Thyroid gland (tissue), 4 donors: ENCODE measurements around the gene MESD. TPM values are rescaled to one million over a fixed set of nuclear protein-coding genes. Genes with fewer than 3 reads are reported as not detected.
"Not testable (repeated sequence)": the region's sequence is repeated elsewhere in the genome, so short reads cannot be mapped to it uniquely, and the experiment has no call there.

ENCODE experiments used
- DNase-seq, 2 donors: peaks; one replicate each; pipeline ENCODE4 v3.0.0-alpha.2; 2019
- H3K27ac ChIP-seq, 3 donors: fragments of 200-600 bp; sonication (generic); 1 replicate in 2 of 3; 2 replicates in 1 of 3; pipeline ENCODE4 v1.5.1; 2016 to 2019; ENCODE audit warnings: mild to moderate bottlenecking in 1 of 3, moderate library complexity in 1 of 3
- H3K27me3 ChIP-seq: fragments of 200-600 bp; sonication (generic); one replicate; pipeline ENCODE4 v1.5.1; 2019
- H3K36me3 ChIP-seq, 2 donors: fragments of 200-600 bp; sonication (generic); one replicate each; pipeline ENCODE4 v1.5.1; 2016 to 2019
- H3K4me1 ChIP-seq, 2 donors: fragments of 200-600 bp; sonication (generic); one replicate each; pipeline ENCODE4 v1.5.1; 2017 to 2019
- H3K4me3 ChIP-seq, 3 donors: fragments of 200-600 bp; sonication (generic); replicated peaks in 1 of 3; 1 replicate in 2 of 3; 2 replicates in 1 of 3; pipeline ENCODE4 v1.5.1; 2016; ENCODE audit warnings: mild to moderate bottlenecking in 1 of 3
- H3K9me3 ChIP-seq: fragments of 200-600 bp; sonication (generic); one replicate; pipeline ENCODE4 v1.5.1; 2017
- POLR2A ChIP-seq, 2 donors: fragments of 450-650 bp; IDR thresholded peaks; one replicate each; pipeline ENCODE4 v1.6.1; 2017; ENCODE audit warnings: antibody characterized with exemption in 2 of 2, mild to moderate bottlenecking in 2 of 2, moderate library complexity in 1 of 2
- WGBS, 2 donors: methylation state at CpG; one replicate each; pipeline ENCODE4 v1.1.5; 2017; 5-methylcytosine and 5-hydroxymethylcytosine counted together
- intact Hi-C: fragments of 100-400 bp; cut with DNase I; formaldehyde crosslinking; loops from one replicate; pipeline ENCODE4 v1.15.1; 2023
- total RNA-seq, 4 donors: library from RNA; depleted of rRNA; stranded (reverse); fragments of >200 nt; gene quantifications; one replicate each; pipeline ENCODE4 v1.2.3, GENCODE V29; 2016
- TF ChIP-seq, protein P1 (sequence below), 6 experiments: fragments of 200-600 bp in 3 of 6; fragments of 450-650 bp in 3 of 6; sonication (generic) in 3 of 6; IDR thresholded peaks; one replicate each; pipeline ENCODE4 v1.5.1; 2016 to 2019; ENCODE audit warnings: antibody characterized with exemption in 6 of 6, mild to moderate bottlenecking in 2 of 6, inconsistent platforms in 1 of 6, moderate library complexity in 1 of 6

Gene MESD
- total RNA-seq, 4 donors from 2014 or later, result 53.7 to 74.6 (median 70.9) TPM

DNA sequence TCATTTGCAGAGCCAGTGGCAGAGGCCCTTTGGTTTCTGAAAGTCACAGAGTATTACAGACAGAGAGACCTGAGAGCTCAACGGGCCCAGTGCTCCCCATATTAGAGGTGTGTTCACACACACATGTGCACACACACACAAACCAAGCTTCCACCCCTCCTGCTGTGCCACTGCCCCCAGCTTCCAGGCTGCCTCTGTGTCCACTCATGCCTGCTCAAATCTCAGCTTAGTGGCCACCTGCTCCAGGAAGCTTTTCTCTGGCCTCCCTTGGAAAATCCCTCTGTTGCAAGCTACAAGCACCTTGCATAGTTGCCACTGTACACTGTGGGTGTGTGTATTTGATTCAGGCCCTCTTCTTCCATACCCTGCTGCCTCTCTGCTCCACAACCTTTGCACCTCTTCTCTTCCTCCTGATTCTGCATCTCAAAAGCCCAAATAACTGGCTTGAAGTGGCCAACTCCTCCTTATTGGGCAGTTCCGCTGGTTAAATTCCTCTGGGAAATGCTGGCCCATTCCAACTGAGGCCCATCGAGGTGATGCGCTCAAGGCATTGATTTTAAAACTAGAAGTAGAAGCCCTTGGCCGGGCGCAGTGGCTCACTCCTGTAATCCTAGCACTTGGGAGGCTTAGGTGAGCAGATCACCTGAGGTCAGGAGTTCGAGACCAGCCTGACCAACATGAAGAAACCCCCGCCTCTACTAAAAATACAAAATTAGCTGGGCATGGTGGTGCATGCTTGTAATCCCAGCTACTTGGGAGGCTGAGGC, 23.0 kb downstream of the MESD start:
- no peak for DNase-seq
- Histone ChIP-seq H3K27ac (peak overlapping the region in 2 of 3 donors; percentile 3 to 20), H3K4me1 (peaks cover 4 to 15% of the 10 kb centered on the region in 2 donors), H3K36me3 (peaks cover 8 to 9% of the 10 kb centered on the region in 2 donors), H3K9me3 (no peaks in the 10 kb centered on the region), H3K27me3 (no peaks in the 10 kb centered on the region), H3K4me3 (no peak overlapping the region)
- TF ChIP-seq, protein P1, sequence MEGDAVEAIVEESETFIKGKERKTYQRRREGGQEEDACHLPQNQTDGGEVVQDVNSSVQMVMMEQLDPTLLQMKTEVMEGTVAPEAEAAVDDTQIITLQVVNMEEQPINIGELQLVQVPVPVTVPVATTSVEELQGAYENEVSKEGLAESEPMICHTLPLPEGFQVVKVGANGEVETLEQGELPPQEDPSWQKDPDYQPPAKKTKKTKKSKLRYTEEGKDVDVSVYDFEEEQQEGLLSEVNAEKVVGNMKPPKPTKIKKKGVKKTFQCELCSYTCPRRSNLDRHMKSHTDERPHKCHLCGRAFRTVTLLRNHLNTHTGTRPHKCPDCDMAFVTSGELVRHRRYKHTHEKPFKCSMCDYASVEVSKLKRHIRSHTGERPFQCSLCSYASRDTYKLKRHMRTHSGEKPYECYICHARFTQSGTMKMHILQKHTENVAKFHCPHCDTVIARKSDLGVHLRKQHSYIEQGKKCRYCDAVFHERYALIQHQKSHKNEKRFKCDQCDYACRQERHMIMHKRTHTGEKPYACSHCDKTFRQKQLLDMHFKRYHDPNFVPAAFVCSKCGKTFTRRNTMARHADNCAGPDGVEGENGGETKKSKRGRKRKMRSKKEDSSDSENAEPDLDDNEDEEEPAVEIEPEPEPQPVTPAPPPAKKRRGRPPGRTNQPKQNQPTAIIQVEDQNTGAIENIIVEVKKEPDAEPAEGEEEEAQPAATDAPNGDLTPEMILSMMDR (IDR thresholded peaks at IDR 0.05), result no peak
- no peak for TF ChIP-seq POLR2A (IDR thresholded peaks at IDR 0.05)
- 91 to 98% methylated on average over 8 of the region's 8 CpGs for WGBS, 2 donors
- intact Hi-C loops, result loop anchor here (5.0 to 10.0 kb wide), 2 partner anchors 402 to 514 kb away; no protein-coding TSS in a partner anchor

DNA sequence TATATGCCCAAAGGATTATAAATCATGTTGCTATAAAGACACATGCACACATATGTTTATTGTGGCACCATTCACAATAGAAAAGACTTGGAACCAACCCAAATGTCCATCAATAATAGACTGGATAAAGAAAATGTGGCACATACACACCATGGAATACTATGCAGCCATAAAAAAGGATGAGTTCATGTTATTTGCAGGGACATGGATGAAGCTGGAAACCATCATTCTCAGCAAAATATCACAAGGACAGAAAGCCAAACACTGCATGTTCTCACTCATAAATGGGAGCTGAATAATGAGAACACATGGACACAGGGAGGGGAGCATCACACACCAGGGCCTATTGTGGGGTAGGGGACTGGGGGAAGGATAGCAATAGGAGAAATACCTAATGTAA, 24.2 kb downstream of the MESD start:
- not testable (repeated sequence) for H3K36me3 ChIP-seq, H3K27me3 ChIP-seq, H3K9me3 ChIP-seq, H3K27ac ChIP-seq, DNase-seq, H3K4me3 ChIP-seq
- H3K4me1 ChIP-seq, result peaks cover 4 to 15% of the 10 kb centered on the region in 2 donors
- intact Hi-C loops, result loop anchor here (5.0 to 10.0 kb wide), 2 partner anchors 401 to 513 kb away; no protein-coding TSS in a partner anchor

DNA sequence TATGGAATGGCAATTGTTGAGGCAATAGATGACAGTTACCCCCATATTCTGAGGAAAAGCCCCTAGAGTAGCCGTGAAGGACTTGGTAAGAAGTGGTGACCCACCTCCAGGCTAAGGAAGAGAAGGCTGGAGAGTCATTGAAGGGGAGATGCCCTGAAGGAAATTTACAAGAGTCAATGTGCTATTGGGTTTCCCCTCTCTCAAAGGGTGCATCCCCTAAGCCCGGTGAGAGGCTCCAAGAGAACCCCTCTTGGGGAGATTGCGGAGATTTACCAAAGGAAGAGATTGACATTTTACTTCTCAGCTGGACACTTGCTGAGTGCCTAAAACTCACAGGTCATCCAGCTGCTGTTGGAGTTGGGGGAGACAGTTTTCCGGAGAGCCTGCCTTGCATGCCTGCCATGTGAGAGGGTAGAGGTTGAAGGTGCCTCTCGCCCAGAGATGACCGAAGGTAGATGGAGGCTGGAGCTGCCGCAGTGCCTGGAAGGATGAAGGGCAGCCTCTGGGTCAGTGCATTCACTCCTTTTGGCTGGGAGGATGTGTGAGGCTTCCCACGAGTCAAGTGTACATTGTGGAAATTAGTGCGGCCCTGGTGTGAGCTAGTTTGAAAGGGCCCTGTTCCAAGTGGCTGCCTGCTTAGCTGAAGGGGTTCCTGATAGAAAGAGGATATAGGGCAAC, 30.7 kb downstream of the MESD start:
- Histone ChIP-seq H3K4me1 (peaks cover 0 to 11% of the 10 kb centered on the region in 2 donors), H3K36me3 (no peaks in the 10 kb centered on the region), H3K27ac (no peak overlapping the region), H3K27me3 (no peaks in the 10 kb centered on the region), H3K4me3 (no peak overlapping the region), H3K9me3 (no peaks in the 10 kb centered on the region)
- TF ChIP-seq, protein P1 (IDR thresholded peaks at IDR 0.05), result no peak
- TF ChIP-seq POLR2A (IDR thresholded peaks at IDR 0.05), result no peak
- intact Hi-C loops, result no loop called here
- WGBS, 2 donors, result 97 to 98% methylated on average over 9 of the region's 9 CpGs
- DNase-seq, result no peak

DNA sequence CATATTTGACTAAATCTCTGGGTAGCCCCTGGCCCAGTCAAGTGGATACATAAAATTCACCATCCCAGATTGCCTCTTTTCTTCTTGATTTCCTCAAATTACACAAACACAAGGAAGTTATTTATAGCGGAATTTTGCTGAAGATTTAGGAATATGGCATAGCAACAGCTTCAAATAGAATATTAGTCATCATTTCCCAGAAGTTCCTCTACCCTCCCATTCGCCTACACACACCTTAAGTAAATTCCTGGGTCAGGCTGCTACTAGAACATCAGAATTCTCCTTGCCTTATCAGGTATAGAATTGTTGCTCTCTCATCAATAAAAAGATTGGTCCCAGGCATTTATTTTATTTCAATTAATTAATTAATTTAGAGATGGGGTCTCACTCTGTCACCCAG, 31.6 kb downstream of the MESD start:
- Histone ChIP-seq H3K27me3 (no peaks in the 10 kb centered on the region), H3K4me1 (peaks cover 0 to 11% of the 10 kb centered on the region in 2 donors), H3K27ac (no peak overlapping the region), H3K36me3 (no peaks in the 10 kb centered on the region), H3K9me3 (no peaks in the 10 kb centered on the region), H3K4me3 (no peak overlapping the region)
- WGBS, 2 donors, result 94 to 100% methylated on average over 2 of the region's 2 CpGs
- DNase-seq, result no peak
- intact Hi-C loops, result no loop called here
- TF ChIP-seq POLR2A (IDR thresholded peaks at IDR 0.05), result no peak
- TF ChIP-seq, protein P1 (IDR thresholded peaks at IDR 0.05), result no peak

DNA sequence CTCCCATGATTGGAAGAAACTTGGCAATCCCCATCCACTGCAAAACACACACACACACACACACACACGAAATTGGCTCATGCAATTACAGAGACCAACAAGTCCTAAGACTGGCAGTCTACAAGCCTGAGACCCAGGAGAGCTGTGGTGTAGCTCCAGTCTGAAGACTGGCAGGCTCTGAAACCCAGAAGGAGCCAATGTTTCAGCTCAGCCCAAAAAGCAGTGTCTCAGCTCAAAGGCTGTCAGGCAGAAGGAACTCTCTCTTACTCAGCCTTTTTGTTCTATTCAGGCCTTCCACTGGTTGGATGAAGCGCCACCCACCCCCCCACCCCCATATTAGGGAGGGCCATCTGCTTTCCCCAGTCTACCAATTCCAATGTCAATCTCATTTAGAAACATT, 32.1 kb downstream of the MESD start:
- H3K27ac ChIP-seq, result no peak overlapping the region
- DNase-seq, result no peak
- no peaks in the 10 kb centered on the region for H3K36me3 ChIP-seq
- H3K27me3 ChIP-seq, result no peaks in the 10 kb centered on the region
- WGBS, 2 donors, result 69 to 88% methylated on average over 2 of the region's 2 CpGs
- H3K4me3 ChIP-seq, result no peak overlapping the region
- TF ChIP-seq, protein P1 (IDR thresholded peaks at IDR 0.05), result no peak
- TF ChIP-seq POLR2A (IDR thresholded peaks at IDR 0.05), result no peak
- peaks cover 0 to 11% of the 10 kb centered on the region in 2 donors for H3K4me1 ChIP-seq
- no peaks in the 10 kb centered on the region for H3K9me3 ChIP-seq
- intact Hi-C loops, result no loop called here

DNA sequence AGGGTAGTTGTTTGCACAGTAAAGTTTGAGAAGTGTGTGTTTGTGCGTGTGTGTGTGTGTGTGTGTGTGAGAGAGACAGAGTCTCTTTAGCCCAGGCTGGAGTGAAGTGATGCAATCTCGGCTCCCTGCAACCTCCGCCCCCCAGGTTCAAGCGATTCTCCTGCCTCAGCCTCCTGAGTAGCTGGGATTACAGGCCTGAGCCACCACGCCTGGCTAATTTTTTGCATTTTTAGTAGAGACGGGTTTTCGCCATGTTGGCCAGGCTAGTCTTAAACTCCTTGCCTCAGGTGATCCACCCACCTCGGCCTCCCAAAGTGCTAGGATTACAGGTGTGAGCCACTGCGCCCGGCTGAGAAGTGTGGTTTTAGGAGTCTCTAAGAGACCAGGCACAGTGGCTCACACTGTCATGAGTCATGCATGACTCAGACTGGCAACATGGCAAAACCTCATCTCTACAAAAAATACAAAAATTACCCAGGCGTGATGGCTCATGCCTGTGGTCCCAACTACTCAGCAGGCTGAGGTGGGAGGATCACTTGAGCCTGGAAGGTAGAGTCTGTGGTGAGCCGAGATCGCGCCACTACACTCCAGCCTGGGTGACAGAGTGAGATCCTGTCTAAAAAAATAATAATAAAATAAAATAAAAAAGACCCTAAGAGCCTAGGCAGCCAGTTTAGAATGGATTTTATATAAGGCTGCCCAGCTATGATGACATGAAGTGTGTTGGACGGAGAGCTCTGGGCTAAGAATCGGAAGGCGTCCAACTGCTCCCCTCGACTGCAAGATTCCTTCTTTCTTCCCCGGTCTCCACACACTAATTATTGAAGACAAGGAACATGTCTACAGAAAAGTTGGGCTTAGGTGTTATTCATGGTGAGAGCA, 33.8 kb downstream of the MESD start:
- H3K27ac ChIP-seq, result peak overlapping the region in 1 of 3 donors; percentile 20
- H3K27me3 ChIP-seq, intact Hi-C loops, H3K9me3 ChIP-seq, H3K4me3 ChIP-seq: not testable (repeated sequence)
- 79 to 80% methylated on average over 19 of the region's 19 CpGs for WGBS, 2 donors
- DNase-seq, result peak; percentile 75 to 82
- peaks cover 8 to 10% of the 10 kb centered on the region in 2 donors for H3K36me3 ChIP-seq
- peaks cover 0 to 11% of the 10 kb centered on the region in 2 donors for H3K4me1 ChIP-seq
